Measurements from ENCODE around the gene TMC6.

Gene TMC6

DNA sequence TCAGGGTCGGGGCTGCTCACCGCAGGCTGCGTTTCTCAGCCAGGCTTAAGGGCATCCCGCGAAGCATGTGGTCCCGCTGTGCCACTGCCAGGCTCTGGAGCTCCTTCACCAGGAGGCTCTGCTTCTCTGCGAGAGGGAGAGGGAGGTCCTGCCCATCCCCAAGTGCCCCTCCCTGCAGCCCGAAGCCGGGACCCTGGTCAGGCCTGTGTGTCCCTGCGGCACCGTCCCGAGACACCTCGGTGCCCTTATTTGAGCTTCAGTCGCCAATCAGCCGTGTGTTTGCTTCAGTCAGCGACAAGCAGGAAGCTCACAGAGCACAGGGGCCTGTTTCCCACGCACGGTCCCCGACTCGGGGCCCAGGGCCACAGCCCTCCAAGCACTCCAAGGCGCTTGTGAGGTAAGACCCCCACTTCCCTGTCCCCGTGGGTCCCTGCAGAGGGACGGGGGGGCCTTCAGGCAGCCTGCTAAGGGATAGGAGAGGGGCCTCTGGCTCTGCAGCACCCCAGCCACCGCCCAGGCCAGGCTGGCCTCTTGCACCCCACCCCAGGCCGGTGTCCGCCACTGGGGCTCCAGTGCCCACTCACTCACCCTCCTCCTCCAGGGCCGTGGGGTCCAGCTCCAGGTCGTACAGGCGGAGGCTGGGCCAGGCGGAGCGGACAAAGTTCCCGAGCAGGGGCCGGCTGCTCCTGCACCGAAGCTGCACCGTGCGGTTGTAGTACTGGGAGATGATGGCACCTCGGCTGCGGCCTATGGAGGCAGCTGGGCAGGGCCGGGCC, 3.2 kb downstream of the TMC6 start:
- TF ChIP-seq, protein P1, sequence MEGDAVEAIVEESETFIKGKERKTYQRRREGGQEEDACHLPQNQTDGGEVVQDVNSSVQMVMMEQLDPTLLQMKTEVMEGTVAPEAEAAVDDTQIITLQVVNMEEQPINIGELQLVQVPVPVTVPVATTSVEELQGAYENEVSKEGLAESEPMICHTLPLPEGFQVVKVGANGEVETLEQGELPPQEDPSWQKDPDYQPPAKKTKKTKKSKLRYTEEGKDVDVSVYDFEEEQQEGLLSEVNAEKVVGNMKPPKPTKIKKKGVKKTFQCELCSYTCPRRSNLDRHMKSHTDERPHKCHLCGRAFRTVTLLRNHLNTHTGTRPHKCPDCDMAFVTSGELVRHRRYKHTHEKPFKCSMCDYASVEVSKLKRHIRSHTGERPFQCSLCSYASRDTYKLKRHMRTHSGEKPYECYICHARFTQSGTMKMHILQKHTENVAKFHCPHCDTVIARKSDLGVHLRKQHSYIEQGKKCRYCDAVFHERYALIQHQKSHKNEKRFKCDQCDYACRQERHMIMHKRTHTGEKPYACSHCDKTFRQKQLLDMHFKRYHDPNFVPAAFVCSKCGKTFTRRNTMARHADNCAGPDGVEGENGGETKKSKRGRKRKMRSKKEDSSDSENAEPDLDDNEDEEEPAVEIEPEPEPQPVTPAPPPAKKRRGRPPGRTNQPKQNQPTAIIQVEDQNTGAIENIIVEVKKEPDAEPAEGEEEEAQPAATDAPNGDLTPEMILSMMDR (IDR thresholded peaks at IDR 0.05; ENCODE audit: borderline replicate concordance, control extremely low read depth, extremely low read depth, insufficient read depth, missing control alignments) = no peak
- in situ Hi-C loops (cut with MboI; ENCODE audit: low sequenced_read_pairs, unreplicated experiment) = no loop called here
- DNase-seq (ENCODE audit: low spot score) = no peak

DNA sequence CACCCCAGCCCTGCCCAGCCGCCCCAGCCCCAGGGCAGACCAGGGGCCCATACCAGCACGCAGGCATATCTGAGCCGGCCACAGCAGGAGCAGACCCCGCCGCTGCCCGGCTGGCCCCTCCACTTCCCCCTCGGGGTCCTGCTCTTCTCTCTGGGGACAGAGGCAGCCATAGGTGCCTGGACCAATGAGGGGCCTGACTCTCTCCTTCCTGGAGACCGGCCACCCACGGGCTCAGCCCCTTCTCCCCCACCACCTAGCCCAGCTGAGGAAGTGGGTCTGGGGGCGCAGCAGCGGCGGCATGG, 3.8 kb downstream of the TMC6 start:
- in situ Hi-C loops (cut with MboI; ENCODE audit: low sequenced_read_pairs, unreplicated experiment) = no loop called here
- DNase-seq (ENCODE audit: low spot score) = no peak
- TF ChIP-seq, protein P1 (IDR thresholded peaks at IDR 0.05; ENCODE audit: borderline replicate concordance, control extremely low read depth, extremely low read depth, insufficient read depth, missing control alignments) = no peak

DNA sequence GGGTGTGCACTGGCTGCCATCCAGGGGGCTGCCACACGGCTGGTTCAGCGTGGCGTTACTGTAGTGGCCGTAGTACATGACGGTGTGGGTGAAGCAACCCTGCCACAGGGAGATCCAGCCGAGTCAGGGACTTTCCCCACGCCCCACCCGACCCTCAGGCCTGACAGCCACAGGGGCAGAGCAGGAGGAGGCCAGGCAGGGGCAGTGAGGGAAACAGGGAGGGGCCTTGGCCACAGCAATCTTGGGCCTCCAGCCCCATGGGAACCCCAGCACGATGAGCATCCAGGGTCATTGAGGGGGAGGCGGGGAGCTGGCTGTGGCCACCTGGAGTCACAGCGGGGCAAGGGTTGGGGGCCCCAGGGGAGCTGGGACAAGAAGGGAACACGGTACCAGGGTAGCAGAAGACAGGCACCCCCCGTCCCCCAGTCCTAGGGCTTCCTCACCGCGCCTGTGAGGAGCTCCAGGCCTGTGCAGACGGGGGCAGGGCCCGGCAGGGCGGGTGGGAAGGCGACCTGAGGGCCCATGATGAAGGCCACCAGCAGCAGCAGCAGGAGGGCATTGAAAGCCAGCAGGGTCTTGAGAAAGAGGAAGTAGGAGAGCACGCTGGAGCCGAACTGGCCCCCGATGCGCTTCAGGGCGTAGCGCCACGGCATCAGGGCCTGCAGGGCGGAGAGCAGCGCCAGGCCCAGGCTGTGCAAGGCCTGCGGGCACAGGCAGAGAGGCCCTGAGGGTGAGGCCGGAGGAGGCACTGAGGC, 4.3 kb downstream of the TMC6 start:
- TF ChIP-seq, protein P1 (IDR thresholded peaks at IDR 0.05; ENCODE audit: borderline replicate concordance, control extremely low read depth, extremely low read depth, insufficient read depth, missing control alignments) = no peak
- in situ Hi-C loops (cut with MboI; ENCODE audit: low sequenced_read_pairs, unreplicated experiment) = no loop called here
- DNase-seq (ENCODE audit: low spot score) = peak; percentile 81

DNA sequence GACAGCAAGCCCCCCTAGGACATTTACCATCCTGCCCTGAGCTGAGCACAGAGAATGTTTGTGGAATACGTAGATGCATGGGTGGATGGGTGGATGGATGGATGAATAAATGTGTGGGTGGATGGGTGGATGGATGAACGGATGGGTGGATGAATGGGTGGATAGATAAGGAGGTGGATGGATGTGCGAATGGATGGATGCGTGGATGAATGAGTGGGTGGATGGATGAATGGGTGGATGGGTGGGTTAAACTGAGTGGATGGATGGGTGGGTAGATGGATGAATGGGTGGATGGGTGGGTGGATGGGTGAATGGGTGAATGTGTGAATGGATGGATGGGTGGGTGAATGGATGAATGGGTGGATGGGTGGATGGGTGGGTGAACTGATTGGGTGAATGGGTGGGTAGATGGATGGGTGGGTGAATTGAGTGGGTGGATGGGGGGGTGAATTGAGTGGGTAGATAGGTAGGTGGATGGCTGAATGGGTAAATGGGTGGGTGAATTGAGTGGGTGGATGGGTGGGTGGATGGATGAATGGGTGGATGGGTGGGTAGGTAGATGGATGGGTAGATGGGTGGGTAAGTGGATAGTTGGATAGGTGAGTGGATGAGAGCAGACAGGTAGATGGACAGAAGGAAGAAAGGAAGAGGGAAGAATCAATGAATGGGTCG, 5.2 kb downstream of the TMC6 start:
- no peak for DNase-seq (ENCODE audit: low spot score)
- TF ChIP-seq, protein P1 (IDR thresholded peaks at IDR 0.05; ENCODE audit: borderline replicate concordance, control extremely low read depth, extremely low read depth, insufficient read depth, missing control alignments) = no peak
- in situ Hi-C loops (cut with MboI; ENCODE audit: low sequenced_read_pairs, unreplicated experiment) = no loop called here

DNA sequence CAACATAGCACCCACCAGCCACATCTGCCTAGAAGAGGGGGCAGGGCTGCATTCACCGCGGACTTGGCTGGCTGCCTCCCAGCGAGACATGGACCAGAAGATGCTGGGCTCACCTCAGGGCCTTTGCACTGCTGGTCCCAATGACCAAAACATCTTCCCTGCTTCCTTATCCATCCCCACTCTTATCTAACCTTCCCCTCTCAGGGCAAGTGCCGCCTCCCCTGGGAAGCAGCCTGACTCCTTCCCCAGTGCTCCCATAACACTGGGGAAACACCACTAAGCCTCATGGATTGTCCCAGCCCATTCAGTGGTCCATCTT, 5.7 kb downstream of the TMC6 start:
- TF ChIP-seq, protein P1 (IDR thresholded peaks at IDR 0.05; ENCODE audit: borderline replicate concordance, control extremely low read depth, extremely low read depth, insufficient read depth, missing control alignments) = no peak
- in situ Hi-C loops (cut with MboI; ENCODE audit: low sequenced_read_pairs, unreplicated experiment) = no loop called here
- DNase-seq (ENCODE audit: low spot score) = no peak

DNA sequence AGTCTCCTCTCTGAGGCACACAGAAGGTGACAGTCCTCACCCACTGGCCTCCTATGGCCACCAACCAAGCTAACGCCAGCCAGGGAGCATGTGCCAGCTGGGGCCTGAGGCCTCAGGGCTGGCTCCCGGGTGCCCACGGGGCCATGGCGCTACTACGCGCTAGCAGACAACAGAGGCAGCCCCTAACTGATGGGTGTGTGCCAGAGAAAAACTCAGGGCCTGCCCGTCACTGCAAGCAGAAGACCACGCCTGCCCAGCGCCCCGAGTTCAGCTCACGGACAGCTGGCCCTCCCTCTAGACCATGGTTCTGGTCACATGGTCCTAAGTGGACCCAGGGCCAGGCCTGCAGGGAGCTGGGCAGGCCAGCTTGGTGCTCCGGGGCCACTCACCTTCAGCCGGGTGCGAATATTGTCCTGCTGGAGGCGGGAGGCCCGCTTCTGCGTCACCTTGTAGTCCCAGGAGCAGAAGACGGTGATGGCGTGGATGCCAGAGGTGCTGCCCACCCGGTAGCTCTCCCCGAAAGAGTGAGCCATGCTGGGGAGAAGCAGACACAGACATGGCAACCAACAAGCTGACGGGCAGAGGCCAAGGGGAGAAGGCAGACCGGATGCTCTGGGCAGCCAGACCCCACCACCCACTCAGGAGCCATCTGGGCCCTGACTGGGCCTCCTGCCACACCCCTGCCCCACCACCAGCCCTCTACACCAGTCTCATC, 6.2 kb downstream of the TMC6 start:
- in situ Hi-C loops (cut with MboI; ENCODE audit: low sequenced_read_pairs, unreplicated experiment) = no loop called here
- TF ChIP-seq, protein P1 (IDR thresholded peaks at IDR 0.05; ENCODE audit: borderline replicate concordance, control extremely low read depth, extremely low read depth, insufficient read depth, missing control alignments) = no peak
- no peak for DNase-seq (ENCODE audit: low spot score)

Data from GM13976 (cell line).